LNCAP (cell line): ENCODE data around the gene DNAH9.

Experiments used
- TF ChIP-seq, protein P1 (sequence below): fragments of 450-650 bp; IDR thresholded peaks from 2 replicates; pipeline ENCODE4 v1.5.1; 2017; ENCODE audit warnings: mild to moderate bottlenecking

Gene DNAH9

DNA sequence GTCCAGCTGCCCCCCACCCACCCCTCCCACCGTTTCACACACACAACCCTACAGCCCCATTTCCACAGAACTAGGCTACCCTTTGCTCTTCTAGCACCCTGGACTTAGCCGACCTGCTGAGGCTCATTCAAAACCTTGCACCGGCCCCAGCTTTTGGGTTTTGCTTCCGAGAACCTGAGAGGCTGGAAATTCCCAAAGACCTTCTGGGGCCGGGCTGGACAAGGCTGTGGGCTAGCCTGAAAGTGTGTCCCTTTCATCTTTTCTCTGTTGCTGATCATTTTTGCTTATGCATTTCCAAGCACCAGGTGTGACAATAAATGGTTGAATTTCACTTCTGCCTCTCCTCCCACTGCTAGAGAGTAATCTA, 139.0 kb downstream of the DNAH9 start:
- TF ChIP-seq, protein P1, sequence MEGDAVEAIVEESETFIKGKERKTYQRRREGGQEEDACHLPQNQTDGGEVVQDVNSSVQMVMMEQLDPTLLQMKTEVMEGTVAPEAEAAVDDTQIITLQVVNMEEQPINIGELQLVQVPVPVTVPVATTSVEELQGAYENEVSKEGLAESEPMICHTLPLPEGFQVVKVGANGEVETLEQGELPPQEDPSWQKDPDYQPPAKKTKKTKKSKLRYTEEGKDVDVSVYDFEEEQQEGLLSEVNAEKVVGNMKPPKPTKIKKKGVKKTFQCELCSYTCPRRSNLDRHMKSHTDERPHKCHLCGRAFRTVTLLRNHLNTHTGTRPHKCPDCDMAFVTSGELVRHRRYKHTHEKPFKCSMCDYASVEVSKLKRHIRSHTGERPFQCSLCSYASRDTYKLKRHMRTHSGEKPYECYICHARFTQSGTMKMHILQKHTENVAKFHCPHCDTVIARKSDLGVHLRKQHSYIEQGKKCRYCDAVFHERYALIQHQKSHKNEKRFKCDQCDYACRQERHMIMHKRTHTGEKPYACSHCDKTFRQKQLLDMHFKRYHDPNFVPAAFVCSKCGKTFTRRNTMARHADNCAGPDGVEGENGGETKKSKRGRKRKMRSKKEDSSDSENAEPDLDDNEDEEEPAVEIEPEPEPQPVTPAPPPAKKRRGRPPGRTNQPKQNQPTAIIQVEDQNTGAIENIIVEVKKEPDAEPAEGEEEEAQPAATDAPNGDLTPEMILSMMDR, result no peak

DNA sequence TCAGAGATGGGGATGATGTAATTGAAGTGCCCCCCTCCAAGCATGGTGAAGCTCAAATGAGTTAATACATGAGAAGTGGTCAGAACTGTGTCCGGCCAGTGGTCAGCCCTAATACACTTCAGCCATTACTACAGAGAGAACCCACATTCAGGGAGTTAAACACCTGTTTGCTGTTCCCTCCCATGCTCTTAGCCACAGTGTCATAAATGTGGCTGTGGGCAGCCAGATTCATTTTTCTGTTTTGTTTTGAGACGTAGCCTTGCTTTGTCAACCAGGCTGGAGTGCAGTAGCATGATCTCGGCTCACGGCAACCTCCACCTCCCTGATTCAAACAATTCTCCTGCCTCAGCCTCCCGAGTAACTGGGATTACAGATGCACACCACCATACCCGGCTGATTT, 139.9 kb downstream of the DNAH9 start:
- TF ChIP-seq, protein P1, result no peak

DNA sequence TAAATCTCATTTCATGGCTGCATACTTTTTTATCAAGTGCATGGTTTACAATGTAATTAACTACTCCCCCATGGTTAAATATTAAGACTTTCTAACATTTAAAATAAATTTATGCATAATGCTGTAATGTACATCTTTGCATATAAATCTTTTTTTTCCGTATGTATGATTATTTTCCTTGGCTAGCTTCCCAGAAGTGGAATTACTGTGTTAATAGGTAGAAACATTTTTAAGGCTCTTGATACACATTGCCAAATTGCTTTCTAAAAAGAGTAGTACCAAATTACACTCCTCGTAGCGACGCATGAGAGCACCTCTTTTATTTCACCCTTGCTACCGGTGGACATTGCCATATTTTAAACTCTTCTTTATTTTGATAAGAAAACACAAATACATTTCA, 141.1 kb downstream of the DNAH9 start:
- TF ChIP-seq, protein P1, result no peak

DNA sequence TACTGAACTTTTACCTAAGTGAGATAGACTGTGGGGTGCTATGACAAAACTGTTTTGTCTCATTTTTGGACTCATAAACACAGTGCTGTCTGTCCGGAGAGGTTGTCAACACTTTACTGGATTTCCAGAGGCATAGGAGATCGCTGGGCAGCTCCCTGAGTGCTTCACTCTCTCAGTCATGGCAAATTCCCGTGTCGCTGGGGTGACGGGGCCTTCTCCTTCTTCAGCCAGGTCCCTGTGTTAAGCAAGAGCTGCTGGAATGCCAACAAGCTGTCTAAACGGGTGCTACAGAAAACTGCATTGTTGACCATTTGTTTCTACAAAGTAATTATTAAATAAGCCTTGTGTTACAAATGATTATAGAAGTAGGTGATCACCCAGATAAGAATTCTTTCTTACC, 141.6 kb downstream of the DNAH9 start:
- TF ChIP-seq, protein P1, result no peak

DNA sequence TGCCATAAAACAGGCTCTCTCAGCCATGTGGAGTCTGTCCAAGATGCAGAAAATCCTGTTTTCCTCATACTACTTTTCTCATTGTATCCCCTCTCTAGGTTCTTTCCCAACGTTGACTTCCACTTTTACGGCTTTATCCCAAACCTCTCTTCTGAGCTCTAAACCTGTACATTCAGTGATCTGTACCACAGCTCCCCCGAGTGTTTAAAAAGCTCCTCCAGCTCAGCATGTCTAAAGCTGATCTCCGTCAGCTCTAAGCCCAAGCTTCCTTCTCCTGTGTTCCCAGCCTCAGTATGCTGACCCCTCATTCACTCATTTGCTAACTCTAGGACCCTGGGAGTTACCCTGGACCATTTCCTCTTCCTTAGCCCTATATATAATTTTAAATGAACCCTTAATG, 144.6 kb downstream of the DNAH9 start:
- TF ChIP-seq, protein P1, result peak; percentile 44

DNA sequence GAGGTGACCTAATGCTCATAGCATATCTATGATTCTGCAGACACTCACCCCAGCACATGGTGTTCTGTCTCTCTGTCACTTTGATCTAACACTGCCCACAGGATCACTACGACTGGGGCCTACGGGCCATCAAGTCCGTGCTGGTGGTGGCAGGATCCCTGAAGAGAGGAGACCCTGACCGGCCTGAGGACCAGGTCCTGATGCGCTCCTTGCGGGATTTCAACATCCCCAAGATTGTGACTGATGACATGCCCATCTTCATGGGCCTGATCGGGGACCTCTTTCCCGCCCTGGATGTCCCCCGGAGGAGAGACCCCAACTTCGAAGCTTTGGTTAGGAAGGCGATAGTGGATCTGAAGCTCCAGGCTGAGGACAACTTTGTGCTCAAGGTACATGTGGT, 146.4 kb downstream of the DNAH9 start:
- TF ChIP-seq, protein P1, result no peak

DNA sequence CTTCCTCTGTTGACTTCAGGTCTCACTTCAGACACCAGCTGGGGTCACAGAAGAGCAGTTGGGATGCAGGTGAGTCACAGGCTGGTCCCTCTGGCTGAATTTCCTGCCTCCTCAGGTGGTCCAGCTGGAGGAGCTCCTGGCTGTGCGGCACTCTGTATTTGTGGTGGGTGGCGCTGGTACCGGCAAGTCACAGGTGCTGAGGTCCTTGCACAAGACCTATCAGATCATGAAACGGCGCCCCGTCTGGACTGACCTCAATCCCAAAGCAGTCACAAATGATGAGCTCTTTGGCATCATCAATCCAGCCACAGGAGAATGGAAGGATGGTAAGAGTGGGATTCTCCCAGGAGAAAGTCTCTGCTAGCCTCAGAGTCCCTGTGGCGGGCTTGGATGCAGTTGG, 149.2 kb downstream of the DNAH9 start:
- TF ChIP-seq, protein P1, result no peak

DNA sequence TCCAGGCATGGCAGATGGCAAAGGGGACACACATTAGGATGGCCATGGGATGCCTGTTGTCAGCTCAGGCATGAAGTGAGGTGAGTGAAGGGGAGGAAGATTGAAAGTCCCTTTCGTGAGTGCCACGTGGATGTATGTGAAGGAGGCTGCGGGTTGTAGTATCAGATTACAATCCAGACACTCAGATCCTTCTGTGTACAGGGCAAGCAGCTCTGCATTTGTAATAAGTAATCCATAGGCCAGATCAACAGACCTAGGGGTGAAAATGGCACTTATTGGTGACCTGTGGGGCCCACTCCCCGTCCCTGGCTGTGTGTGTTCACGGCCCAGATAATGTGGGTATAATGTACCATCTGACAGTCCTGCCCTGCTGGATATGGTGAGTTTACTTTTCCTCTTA, 159.5 kb downstream of the DNAH9 start:
- TF ChIP-seq, protein P1, result no peak
